LNCAP (cell line): ENCODE measurements around the gene KIN.

Experiments
- TF ChIP-seq, protein P1 (sequence below): fragments of 450-650 bp; IDR thresholded peaks from 2 replicates; pipeline ENCODE4 v1.5.1; 2017; ENCODE audit warnings: mild to moderate bottlenecking

Gene KIN

DNA sequence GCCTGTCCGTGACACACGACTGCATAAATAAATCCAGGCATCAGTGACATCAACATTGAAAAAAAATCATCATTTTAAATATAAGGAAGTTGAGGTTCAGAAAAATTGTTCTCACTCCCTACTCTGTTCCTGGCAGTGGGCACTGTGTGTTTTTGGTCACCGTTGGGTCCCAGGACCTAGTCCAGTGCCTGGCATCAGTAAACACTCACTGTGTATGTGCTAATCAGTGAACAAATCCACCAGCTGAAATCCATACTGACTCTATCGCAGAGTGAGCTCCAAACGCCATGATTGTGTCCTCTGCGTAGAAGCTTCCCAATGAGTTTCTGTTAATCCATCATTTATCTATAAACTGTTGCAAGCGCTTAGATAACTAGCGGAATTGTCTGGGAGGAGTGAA, 43.5 kb downstream of the KIN start:
- TF ChIP-seq, protein P1, sequence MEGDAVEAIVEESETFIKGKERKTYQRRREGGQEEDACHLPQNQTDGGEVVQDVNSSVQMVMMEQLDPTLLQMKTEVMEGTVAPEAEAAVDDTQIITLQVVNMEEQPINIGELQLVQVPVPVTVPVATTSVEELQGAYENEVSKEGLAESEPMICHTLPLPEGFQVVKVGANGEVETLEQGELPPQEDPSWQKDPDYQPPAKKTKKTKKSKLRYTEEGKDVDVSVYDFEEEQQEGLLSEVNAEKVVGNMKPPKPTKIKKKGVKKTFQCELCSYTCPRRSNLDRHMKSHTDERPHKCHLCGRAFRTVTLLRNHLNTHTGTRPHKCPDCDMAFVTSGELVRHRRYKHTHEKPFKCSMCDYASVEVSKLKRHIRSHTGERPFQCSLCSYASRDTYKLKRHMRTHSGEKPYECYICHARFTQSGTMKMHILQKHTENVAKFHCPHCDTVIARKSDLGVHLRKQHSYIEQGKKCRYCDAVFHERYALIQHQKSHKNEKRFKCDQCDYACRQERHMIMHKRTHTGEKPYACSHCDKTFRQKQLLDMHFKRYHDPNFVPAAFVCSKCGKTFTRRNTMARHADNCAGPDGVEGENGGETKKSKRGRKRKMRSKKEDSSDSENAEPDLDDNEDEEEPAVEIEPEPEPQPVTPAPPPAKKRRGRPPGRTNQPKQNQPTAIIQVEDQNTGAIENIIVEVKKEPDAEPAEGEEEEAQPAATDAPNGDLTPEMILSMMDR = no peak

DNA sequence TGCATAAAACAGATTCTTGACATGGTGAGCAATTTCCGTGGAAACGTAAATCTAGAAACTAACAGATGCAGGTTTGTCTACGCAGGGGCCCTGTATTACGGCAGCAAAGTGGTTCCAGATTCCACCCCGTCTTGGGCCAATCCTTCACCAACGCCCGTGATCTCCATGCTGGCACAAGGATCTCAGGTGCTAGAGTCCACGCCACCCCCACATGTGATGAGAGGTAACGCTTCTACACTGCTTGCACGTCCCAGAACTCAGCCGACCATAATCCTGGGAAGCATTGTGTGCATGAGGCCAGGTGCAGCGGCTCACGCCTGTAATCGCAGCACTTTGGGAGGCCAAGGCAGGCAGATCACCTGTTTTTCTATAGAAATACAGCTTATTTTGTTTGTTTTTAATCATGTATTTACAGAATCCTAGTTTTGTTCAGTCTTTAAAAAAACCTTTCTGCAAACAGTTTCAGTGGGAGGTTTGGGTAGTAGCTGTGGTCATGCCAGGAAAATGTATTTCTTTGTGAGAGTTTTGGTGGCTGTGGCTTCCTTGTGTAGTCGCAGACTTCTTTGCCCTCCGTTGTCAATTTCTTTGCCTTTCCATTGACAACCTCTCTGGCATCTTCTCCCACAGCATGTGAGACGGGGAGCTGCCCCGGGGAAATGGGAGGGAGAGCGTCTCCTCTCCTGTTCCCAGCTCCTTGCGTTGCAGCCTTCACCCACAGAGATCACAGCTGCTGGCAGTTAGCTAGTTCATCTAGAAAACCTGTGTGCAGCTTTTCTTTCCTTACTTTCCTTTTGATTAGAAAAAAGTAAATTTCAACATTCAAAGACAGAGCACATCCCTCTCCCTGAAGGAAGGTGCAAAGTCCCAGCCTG, 49.0 kb downstream of the KIN start:
- TF ChIP-seq, protein P1 = no peak

- TF ChIP-seq, protein P1 = no peak
These were observed 53.0 kb downstream of the KIN start for GRCh38 chr10:7734821-7735220.

DNA sequence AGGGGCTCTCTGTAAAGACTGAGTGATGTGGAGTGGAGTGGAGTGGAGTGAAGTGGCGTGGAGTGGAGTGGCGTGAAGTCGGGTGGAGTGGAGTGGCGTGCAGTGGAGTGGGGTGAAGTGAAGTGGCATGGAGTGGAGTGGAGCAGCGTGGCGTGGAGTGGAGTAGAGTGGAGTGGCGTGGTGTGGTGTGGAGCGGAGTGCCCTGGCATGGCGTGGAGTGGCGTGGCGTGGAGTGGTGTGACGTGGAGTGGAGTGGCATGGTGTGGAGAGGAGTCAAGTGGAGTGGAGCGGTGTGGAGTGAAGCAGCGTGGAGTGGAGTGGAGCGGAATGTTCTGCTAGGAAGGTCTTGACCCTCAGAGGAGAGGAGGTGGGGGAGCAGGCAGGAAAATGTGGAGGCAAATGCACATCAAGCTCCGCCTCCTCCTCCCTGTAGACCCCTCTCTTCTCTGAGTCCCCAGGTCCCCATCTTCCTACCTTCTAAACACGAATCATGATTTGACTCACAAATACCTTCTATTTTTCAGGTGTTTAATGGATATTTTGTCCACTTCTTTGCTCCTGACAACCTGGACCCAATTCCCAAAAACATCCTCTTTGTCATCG, 64.8 kb downstream of the KIN start:
- TF ChIP-seq, protein P1 = no peak

DNA sequence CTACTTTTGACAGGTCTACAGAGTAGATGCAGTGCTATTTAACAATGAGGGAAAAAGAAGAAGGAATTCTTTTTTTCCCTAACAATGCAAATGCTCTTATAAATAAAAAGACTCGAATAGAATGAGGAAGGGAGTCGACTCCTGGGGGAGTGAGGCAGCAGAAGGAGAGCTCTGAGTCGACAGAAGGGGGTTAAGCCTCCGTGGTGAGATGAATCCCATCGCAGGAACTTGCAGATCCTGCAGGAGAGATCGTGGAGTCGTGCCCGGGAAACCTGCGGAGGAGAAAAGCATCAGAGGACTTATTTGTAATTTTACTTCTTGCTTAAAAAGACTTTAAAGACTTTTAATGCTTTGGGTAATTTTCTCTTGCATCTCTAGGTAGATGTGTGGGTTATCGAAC, 67.3 kb downstream of the KIN start:
- TF ChIP-seq, protein P1 = no peak

GRCh38 chr10:7718685-7719084, 69.1 kb downstream of the KIN start:
- TF ChIP-seq, protein P1 = no peak

- TF ChIP-seq, protein P1 = no peak
These were observed 70.0 kb downstream of the KIN start for GRCh38 chr10:7717767-7718166.
